Right lobe of liver (tissue), 4 donors: Measurements from ENCODE around the gene FGR.

Experiments used
- CTCF ChIP-seq, 4 donors: fragments of 200-600 bp in 3 of 4; fragments of 450-650 bp in 1 of 4; IDR thresholded peaks; one replicate each; pipeline versions ENCODE4 v1.5.1 to v1.8.0; 2016 to 2022; ENCODE audit warnings: antibody characterized with exemption in 4 of 4, mild to moderate bottlenecking in 2 of 4
- POLR2A ChIP-seq: fragments of 450-650 bp; IDR thresholded peaks from one replicate; pipeline ENCODE4 v1.6.1; 2017; ENCODE audit warnings: antibody characterized with exemption, mild to moderate bottlenecking
- donor health status: DM: no; HTN: no; CAD: no.
- donor health status: DM: no; HTN: no; CAD: no.
- donor health status: DM: no; HTN: yes; CAD: no.

- no peak for TF ChIP-seq CTCF (IDR thresholded peaks at IDR 0.05)
- no peak for TF ChIP-seq POLR2A
Observed at GRCh38 chr1:27592232-27592930, 42.6 kb downstream of the FGR start.
